Heart right ventricle (tissue), 16 donors: ENCODE data around the gene CACNA1G. TPM values are rescaled to one million over a fixed set of nuclear protein-coding genes. Genes with fewer than 3 reads are reported as not detected.

Experiments used
- ATAC-seq, 8 donors: fragments of 200-7000 bp; cut with Tn5 transposase; one replicate each; pipeline ENCODE4 v1.9.1; 2020; ENCODE audit warnings: mild to moderate bottlenecking in 8 of 8, moderate library complexity in 8 of 8, moderate number of reproducible peaks in 1 of 8
- DNase-seq, 2 donors: peaks; one replicate each; pipeline ENCODE4 v3.0.0-alpha.2; 2020
- H3K27ac ChIP-seq, 10 donors: fragments of 200-600 bp; sonication (generic) in 2 of 10; one replicate each; pipeline versions ENCODE4 v1.5.0 to v1.8.0; 2020 to 2022; ENCODE audit warnings: mild to moderate bottlenecking in 3 of 10
- H3K27me3 ChIP-seq, 7 donors: fragments of 200-600 bp; one replicate each; pipeline ENCODE4 v1.8.0; 2021 to 2022; ENCODE audit warnings: mild to moderate bottlenecking in 2 of 7
- H3K36me3 ChIP-seq, 9 donors: fragments of 200-600 bp; sonication (generic) in 1 of 9; one replicate each; pipeline versions ENCODE4 v1.5.0 to v1.8.0; 2020 to 2022; ENCODE audit warnings: mild to moderate bottlenecking in 2 of 9
- H3K4me1 ChIP-seq, 9 donors: fragments of 200-600 bp; sonication (generic) in 1 of 9; one replicate each; pipeline versions ENCODE4 v1.5.0 to v1.8.0; 2020 to 2022; ENCODE audit warnings: mild to moderate bottlenecking in 4 of 9
- H3K4me3 ChIP-seq, 10 donors: fragments of 200-600 bp; sonication (generic) in 2 of 10; one replicate each; pipeline versions ENCODE4 v1.5.0 to v1.8.0; 2020 to 2022; ENCODE audit warnings: mild to moderate bottlenecking in 7 of 10, moderate library complexity in 2 of 10
- H3K9me3 ChIP-seq, 11 donors: fragments of 200-600 bp in 10 of 11; sonication (generic) in 2 of 11; one replicate each; pipeline versions ENCODE4 v1.5.0 to v1.8.0; 2013 to 2022; ENCODE audit warnings: mild to moderate bottlenecking in 2 of 11, control low read depth in 1 of 11, moderate library complexity in 1 of 11
- CTCF ChIP-seq, 9 donors: fragments of 200-600 bp; sonication (generic) in 2 of 9; IDR thresholded peaks; one replicate each; pipeline versions ENCODE4 v1.5.0 to v1.8.0; 2021 to 2022; ENCODE audit warnings: antibody characterized with exemption in 9 of 9, mild to moderate bottlenecking in 5 of 9, moderate library complexity in 1 of 9
- WGBS, 2 donors: extraction: QIAGEN DNeasy Blood & Tissue Kit; methylation state at CpG; one replicate each; pipeline ENCODE4 v1.1.7; 2013; ENCODE audit warnings: inconsistent platforms in 1 of 2; 5-methylcytosine and 5-hydroxymethylcytosine counted together
- intact Hi-C, 10 donors: fragments of 100-400 bp; cut with DNase I; formaldehyde crosslinking; loops; one replicate each; pipeline versions ENCODE4 v1.11.1 to v1.14.2; 2022
- polyA plus RNA-seq, 2 donors: library from polyadenylated mRNA; stranded (reverse); fragments of 200-250 nt; gene quantifications; one replicate each; pipeline ENCODE4 v1.2.3, GENCODE V29; 2013
- total RNA-seq, 10 donors: library from RNA; stranded (reverse); fragmentation: NEBNext Ultra II Directional in 3 of 10; extraction: Animal tissue kit (Norgen Biotek cat#: 25700) in 3 of 10; gene quantifications; one replicate each; pipeline versions ENCODE4 v1.2.1 to v1.2.4, GENCODE V29; 2021 to 2023
- donor health status: Arrhythmogenic right ventricular cardiomyopathy.
- donor health status: ischemic (EF 13 %, LVEDD 7.1; RV severe dilation, severe dysfunction).
- donor health status: healthy with polysubstance abuse.
- donor health status: DM: no; HTN: yes; CAD: no.
- donor health status: DM: no; HTN: no; CAD: no.
- donor health status: ischemic (EF 25% LVEDD 6.9; RV normal size, moderate dysfunction).
- donor health status: ischemic (EF 25% LVEDD 5.7; RV mildly dilated, moderate dysfunction).
- donor health status: healthy.
- donor health status: DM: yes; HTN: yes; CAD: no.
- donor health status: Ischemic cardiomyopathy.
- donor health status: ischemic (EF 35%, LVEDD 5.7; RV mildly dilated, moderate dysfunction).
- donor health status: nonischemic (EF 11% LVEDD 7.7; RV severe dilation, severe dysfunction).
- donor health status: DM: yes; HTN: yes; CAD: no.
- donor health status: PGD.
- donor health status: ischemic (EF 29% LVEDD 5.4; RV normal size, mild dysfunction).
- donor health status: nonischemic (EF 23%, LVEDD 6.1; RV moderate dilation, normal function).

CACNA1G gene
- total and polyA plus RNA-seq, 12 donors = 0.04 to 0.46 (median 0.24) TPM

DNA sequence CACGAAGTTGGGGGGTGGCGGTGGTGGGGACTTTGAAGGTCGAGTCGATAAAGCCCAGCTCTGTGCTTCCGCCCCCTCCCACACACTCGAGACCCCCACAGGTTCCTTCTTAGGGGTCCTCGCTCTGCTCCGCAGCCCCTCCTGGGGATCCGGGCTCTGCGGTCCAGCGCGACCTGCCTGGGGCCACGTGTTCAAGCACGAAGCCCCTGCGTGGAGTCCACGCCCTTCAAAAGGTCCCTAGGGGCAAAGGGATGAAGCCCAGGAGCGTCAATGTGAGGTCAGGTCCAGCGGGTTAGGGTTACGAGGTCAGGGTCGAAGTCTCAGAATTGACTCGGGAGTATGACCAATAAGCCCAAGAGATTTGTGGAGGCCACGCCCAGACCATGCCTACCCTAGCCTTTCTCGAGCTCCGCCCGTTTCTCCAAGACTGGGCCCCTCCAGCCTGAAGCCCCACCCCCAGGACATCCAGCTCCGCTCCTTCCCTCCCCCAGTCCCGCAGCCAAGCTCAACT is 786 bp upstream of the CACNA1G start:
- peaks cover 17 to 83% (median 59%) of the 10 kb centered on the region in 7 donors for H3K27me3 ChIP-seq
- intact Hi-C loops = loop anchor here in 2 of 10 donors (5.0 kb wide), 2 partner anchors 43 to 48 kb away; no protein-coding TSS in a partner anchor
- TF ChIP-seq CTCF (IDR thresholded peaks at IDR 0.05) = no peak
- peaks cover 0 to 15% (median 0%) of the 10 kb centered on the region in 9 donors for H3K36me3 ChIP-seq
- WGBS, 2 donors = 2% methylated on average over 27 of the region's 27 CpGs
- DNase-seq (peak; percentile 43 to 53), ATAC-seq (peak in 7 of 8 donors; percentile 24 to 47 (median 42))
- no peaks in the 10 kb centered on the region for H3K9me3 ChIP-seq
- peak overlapping the region; percentile 36 to 66 (median 56) for H3K4me3 ChIP-seq
- peaks cover 13 to 53% (median 38%) of the 10 kb centered on the region in 9 donors for H3K4me1 ChIP-seq
- no peak overlapping the region for H3K27ac ChIP-seq

DNA sequence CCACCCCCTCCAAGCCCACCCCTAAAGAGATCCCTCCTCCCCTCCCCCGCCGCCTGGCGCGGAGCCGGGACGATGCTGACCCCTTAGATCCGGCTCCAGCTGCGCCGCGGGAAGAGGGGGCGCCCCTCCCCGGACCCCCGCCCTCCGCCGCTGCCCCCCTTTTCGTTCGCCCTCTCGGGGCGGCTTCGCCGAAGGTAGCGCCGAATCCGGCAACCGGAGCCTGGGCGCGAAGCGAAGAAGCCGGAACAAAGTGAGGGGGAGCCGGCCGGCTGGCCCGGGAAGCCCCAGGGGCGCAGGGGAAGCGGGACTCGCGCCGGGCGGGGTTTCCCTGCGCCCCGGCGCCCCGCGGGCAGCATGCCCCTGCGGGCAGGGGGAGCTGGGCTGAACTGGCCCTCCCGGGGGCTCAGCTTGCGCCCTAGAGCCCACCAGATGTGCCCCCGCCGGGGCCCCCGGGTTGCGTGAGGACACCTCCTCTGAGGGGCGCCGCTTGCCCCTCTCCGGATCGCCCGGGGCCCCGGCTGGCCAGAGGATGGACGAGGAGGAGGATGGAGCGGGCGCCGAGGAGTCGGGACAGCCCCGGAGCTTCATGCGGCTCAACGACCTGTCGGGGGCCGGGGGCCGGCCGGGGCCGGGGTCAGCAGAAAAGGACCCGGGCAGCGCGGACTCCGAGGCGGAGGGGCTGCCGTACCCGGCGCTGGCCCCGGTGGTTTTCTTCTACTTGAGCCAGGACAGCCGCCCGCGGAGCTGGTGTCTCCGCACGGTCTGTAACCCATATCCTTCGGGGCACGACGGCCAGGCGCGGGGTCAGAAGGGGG is 623 bp downstream of the CACNA1G start:
- H3K4me1 ChIP-seq = peaks cover 13 to 64% (median 39%) of the 10 kb centered on the region in 9 donors
- H3K9me3 ChIP-seq = no peaks in the 10 kb centered on the region
- H3K27ac ChIP-seq = no peak overlapping the region
- ATAC-seq = no peak
- peaks cover 17 to 98% (median 68%) of the 10 kb centered on the region in 7 donors for H3K27me3 ChIP-seq
- intact Hi-C loops = loop anchor here in 1 of 10 donors (5.0 kb wide), 1 partner anchor 41 kb away; no protein-coding TSS in a partner anchor
- TF ChIP-seq CTCF (IDR thresholded peaks at IDR 0.05) = no peak
- DNase-seq = no peak
- H3K4me3 ChIP-seq = peak overlapping the region; percentile 36 to 66 (median 56)
- H3K36me3 ChIP-seq = peaks cover 0 to 2% (median 0%) of the 10 kb centered on the region in 9 donors
- WGBS, 2 donors = 1% methylated on average over 63 to 87 of the region's 88 CpGs

DNA sequence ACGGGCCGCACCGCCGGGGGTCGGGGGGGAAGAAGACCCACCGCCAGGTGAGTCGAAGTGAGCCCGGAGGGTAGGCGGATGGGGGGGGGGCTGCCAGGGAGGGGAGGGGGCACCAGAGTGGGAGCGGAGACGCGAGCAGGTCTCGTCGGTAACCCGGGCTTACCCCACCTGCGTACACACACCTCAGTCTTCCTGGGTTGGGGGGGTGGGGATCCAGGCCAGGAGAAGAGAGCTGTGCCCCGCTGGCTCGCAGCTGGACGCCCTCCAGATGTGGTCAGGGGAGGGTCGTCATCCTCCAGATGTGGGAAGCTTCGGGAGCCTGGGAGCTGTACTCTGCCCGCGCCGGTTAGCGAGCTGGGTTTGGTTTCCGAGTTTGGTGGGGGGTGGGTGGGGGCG is 1.2 kb downstream of the CACNA1G start:
- intact Hi-C loops = loop anchor here in 1 of 10 donors (5.0 kb wide), 1 partner anchor 41 kb away; no protein-coding TSS in a partner anchor
- WGBS, 2 donors = 2% methylated on average over 20 to 27 of the region's 27 CpGs
- no peak overlapping the region for H3K27ac ChIP-seq

More for the DNA sequence above, 1.2 kb downstream of the CACNA1G start:
- peak overlapping the region in 2 of 10 donors; percentile 60 to 66 for H3K4me3 ChIP-seq
- no peaks in the 10 kb centered on the region for H3K36me3 ChIP-seq
- H3K9me3 ChIP-seq = no peaks in the 10 kb centered on the region
- peaks cover 17 to 99% (median 75%) of the 10 kb centered on the region in 7 donors for H3K27me3 ChIP-seq
- DNase-seq (no peak), ATAC-seq (no peak)
- TF ChIP-seq CTCF (IDR thresholded peaks at IDR 0.05) = no peak
- peaks cover 13 to 61% (median 39%) of the 10 kb centered on the region in 9 donors for H3K4me1 ChIP-seq
